CD4-positive, alpha-beta memory T cell (primary cell): ENCODE results near the gene HTR6. TPM values are rescaled to one million over a fixed set of nuclear protein-coding genes. Genes with fewer than 3 reads are reported as not detected.

ENCODE experiments used
- CTCF ChIA-PET: fragments of 350-600 bp; sonication (Branson Sonifier 250); formaldehyde crosslinking; loops from one replicate; lab custom pipeline; 2021; ENCODE audit warnings: inconsistent platforms; ENCODE audit not compliant: partially characterized antibody; lab: Charles Lee
- POLR2A ChIA-PET: fragments of 350-600 bp; sonication (Branson Sonifier 250); formaldehyde crosslinking; loops from one replicate; lab custom pipeline; 2021; ENCODE audit not compliant: partially characterized antibody; lab: Charles Lee
- DNase-seq, 5 donors: peaks; one replicate each; pipeline versions ENCODE4 v3.0.0 to v3.0.0-alpha.2; 2020 to 2022; ENCODE audit warnings: mixed read lengths in 1 of 5
- H3K27ac ChIP-seq: one replicate; pipeline ENCODE4 v1.7.0; 2013; ENCODE audit warnings: low read depth, low read length
- H3K27me3 ChIP-seq: 2 replicates; pipeline ENCODE4 v1.7.0; 2013; ENCODE audit warnings: mild to moderate bottlenecking, low read length, moderate library complexity; ENCODE audit not compliant: insufficient read depth
- H3K36me3 ChIP-seq: 2 replicates; pipeline ENCODE4 v1.7.0; 2013; ENCODE audit warnings: mild to moderate bottlenecking, low read length, moderate library complexity; ENCODE audit not compliant: insufficient read depth
- H3K4me1 ChIP-seq: 2 replicates; pipeline ENCODE4 v1.7.0; 2013; ENCODE audit warnings: mild to moderate bottlenecking, low read length, moderate library complexity; ENCODE audit not compliant: insufficient read depth
- H3K4me3 ChIP-seq, 2 donors: one replicate each; pipeline ENCODE4 v1.7.0; 2013; ENCODE audit warnings: low read length in 2 of 2, mild to moderate bottlenecking in 1 of 2
- H3K9me3 ChIP-seq, 2 donors: one replicate each; pipeline ENCODE4 v1.7.0; 2013; ENCODE audit warnings: low read length in 2 of 2, control low read depth in 1 of 2; ENCODE audit not compliant: control insufficient read depth in 1 of 2
- H3K27ac Mint-ChIP-seq, 7 donors: one replicate each; pipeline ENCODE4 v1.8.0; 2020 to 2021; ENCODE audit warnings: mixed read lengths in 7 of 7, mild to moderate bottlenecking in 6 of 7, inconsistent platforms in 3 of 7, moderate library complexity in 3 of 7
- H3K27me3 Mint-ChIP-seq, 2 donors: one replicate each; pipeline ENCODE4 v1.8.0; 2020 to 2021; ENCODE audit warnings: mixed read lengths in 2 of 2
- H3K36me3 Mint-ChIP-seq, 2 donors: one replicate each; pipeline ENCODE4 v1.8.0; 2020 to 2021; ENCODE audit warnings: mixed read lengths in 2 of 2, inconsistent platforms in 1 of 2, mild to moderate bottlenecking in 1 of 2
- H3K4me1 Mint-ChIP-seq, 4 donors: one replicate each; pipeline ENCODE4 v1.8.0; 2020 to 2021; ENCODE audit warnings: mixed read lengths in 4 of 4, mild to moderate bottlenecking in 1 of 4
- H3K4me3 Mint-ChIP-seq, 8 donors: one replicate each; pipeline ENCODE4 v1.8.0; 2020 to 2021; ENCODE audit warnings: mixed read lengths in 8 of 8, mild to moderate bottlenecking in 7 of 8, moderate library complexity in 6 of 8, inconsistent platforms in 3 of 8
- H3K9me3 Mint-ChIP-seq, 8 donors: one replicate each; pipeline ENCODE4 v1.8.0; 2020 to 2021; ENCODE audit warnings: mixed read lengths in 8 of 8, mild to moderate bottlenecking in 5 of 8, inconsistent platforms in 3 of 8, moderate library complexity in 1 of 8
- intact Hi-C: fragments of 100-400 bp; cut with micrococcal nuclease; formaldehyde crosslinking; loops from one replicate; pipeline ENCODE4 v1.15.1; 2023
- polyA plus RNA-seq, 2 donors: library from polyadenylated mRNA; unstranded; fragments of 300-500 nt; fragmentation: Illumina TruSeq; gene quantifications; one replicate each; pipeline ENCODE4 v1.2.3, GENCODE V29; 2021
- total RNA-seq, 2 experiments: library from RNA; stranded (reverse); gene quantifications; one replicate each; pipeline ENCODE4 v1.2.3, GENCODE V29; 2021

The HTR6 gene
- total and polyA plus RNA-seq, 4 experiments from 2014 or later: 0.33 to 1.1 (median 0.44) TPM; not detected in 1

GRCh38 chr1:19689085-19689757, 24.5 kb downstream of the HTR6 start:
- H3K4me3 ChIP-seq: no peak overlapping the region
- no peaks in the 10 kb centered on the region for H3K27me3 ChIP-seq
- peak overlapping the region; percentile 50 to 95 (median 91) for H3K27ac Mint-ChIP-seq
- H3K4me1 Mint-ChIP-seq: peaks cover 26 to 56% (median 40%) of the 10 kb centered on the region in 4 donors
- peaks cover 39 to 48% of the 10 kb centered on the region in 2 donors for H3K36me3 Mint-ChIP-seq
- H3K36me3 ChIP-seq: no peaks in the 10 kb centered on the region
- peaks cover 0 to 9% (median 3%) of the 10 kb centered on the region in 8 donors for H3K9me3 Mint-ChIP-seq
- ChIA-PET POLR2A (interaction anchor here (0.6 kb wide), 1 partner anchor 27 kb away, joined by 3 read pairs; no protein-coding TSS in a partner anchor), CTCF (interaction anchor here (3.9 kb wide), 1 partner anchor 15 kb away, joined by 18 read pairs; no protein-coding TSS in a partner anchor)
- peak overlapping the region in 5 of 8 donors; percentile 21 to 78 (median 65) for H3K4me3 Mint-ChIP-seq
- peaks cover 48% of the 10 kb centered on the region for H3K4me1 ChIP-seq
- H3K9me3 ChIP-seq: no peaks in the 10 kb centered on the region
- no peak for DNase-seq
- H3K27ac ChIP-seq: peak overlapping the region; percentile 61
- intact Hi-C loops: loop anchor here (2.0 kb wide), 1 partner anchor 28 kb away; no protein-coding TSS in a partner anchor
- no peaks in the 10 kb centered on the region for H3K27me3 Mint-ChIP-seq

DNA sequence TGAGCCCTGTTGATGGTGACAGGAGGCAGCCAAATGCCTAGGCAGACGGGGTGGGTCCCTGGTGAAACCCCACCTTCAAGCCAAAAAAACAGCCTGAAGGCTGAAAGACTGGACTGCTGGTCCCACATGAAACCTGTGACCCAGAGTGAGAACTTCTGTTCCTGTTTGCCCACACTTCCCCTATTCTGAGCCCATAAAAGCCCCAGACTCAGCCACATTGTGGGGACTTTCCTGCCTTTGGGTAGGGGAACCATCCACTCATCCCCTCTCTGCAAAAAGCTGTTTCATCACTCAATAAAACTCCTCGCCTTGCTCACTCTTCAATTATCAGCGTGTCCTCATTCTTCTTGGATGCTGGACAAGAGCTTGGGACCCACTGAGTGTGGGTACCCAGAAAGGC, 25.2 kb downstream of the HTR6 start:
- POLR2A ChIA-PET: interaction anchor here (0.6 kb wide), 1 partner anchor 28 kb away, joined by 3 read pairs; no protein-coding TSS in a partner anchor
- Mint-ChIP-seq H3K27me3 (no peaks in the 10 kb centered on the region), H3K36me3 (peaks cover 41 to 54% of the 10 kb centered on the region in 2 donors), H3K4me3 (peak overlapping the region in 4 of 8 donors; percentile 43 to 68 (median 54)), H3K27ac (peak overlapping the region in 6 of 7 donors; percentile 79 to 95 (median 85)), H3K4me1 (peaks cover 26 to 56% (median 40%) of the 10 kb centered on the region in 4 donors), H3K9me3 (peaks cover 0 to 9% (median 3%) of the 10 kb centered on the region in 8 donors)
- CTCF ChIA-PET: interaction anchor here (0.8 to 3.9 kb wide), 2 partner anchors 14 to 28 kb away, joined by 3 to 18 read pairs; no protein-coding TSS in a partner anchor
- H3K27ac ChIP-seq: peak overlapping the region; percentile 61
- no peaks in the 10 kb centered on the region for H3K9me3 ChIP-seq
- H3K27me3 ChIP-seq: no peaks in the 10 kb centered on the region
- H3K36me3 ChIP-seq: no peaks in the 10 kb centered on the region
- intact Hi-C loops: loop anchor here (2.0 kb wide), 1 partner anchor 29 kb away; no protein-coding TSS in a partner anchor
- H3K4me1 ChIP-seq: peaks cover 48% of the 10 kb centered on the region
- H3K4me3 ChIP-seq: no peak overlapping the region
- DNase-seq: no peak

GRCh38 chr1:19690342-19690741, 25.7 kb downstream of the HTR6 start:
- Mint-ChIP-seq H3K27ac (peak overlapping the region; percentile 7 to 95 (median 80)), H3K4me1 (peaks cover 26 to 56% (median 40%) of the 10 kb centered on the region in 4 donors), H3K9me3 (peaks cover 0 to 9% (median 3%) of the 10 kb centered on the region in 8 donors), H3K27me3 (no peaks in the 10 kb centered on the region), H3K4me3 (peak overlapping the region in 4 of 8 donors; percentile 8 to 68 (median 36)), H3K36me3 (peaks cover 42 to 54% of the 10 kb centered on the region in 2 donors)
- ChIA-PET CTCF (interaction anchor here (0.8 to 3.9 kb wide), 2 partner anchors 13 to 28 kb away, joined by 3 to 18 read pairs; no protein-coding TSS in a partner anchor), POLR2A (no interaction called here)
- no peak overlapping the region for H3K4me3 ChIP-seq
- intact Hi-C loops: no loop called here
- no peak for DNase-seq
- peaks cover 48% of the 10 kb centered on the region for H3K4me1 ChIP-seq
- no peak overlapping the region for H3K27ac ChIP-seq
- no peaks in the 10 kb centered on the region for H3K9me3 ChIP-seq
- H3K36me3 ChIP-seq: no peaks in the 10 kb centered on the region
- no peaks in the 10 kb centered on the region for H3K27me3 ChIP-seq

- Mint-ChIP-seq H3K9me3 (peaks cover 0 to 9% (median 3%) of the 10 kb centered on the region in 8 donors), H3K27me3 (no peaks in the 10 kb centered on the region), H3K4me1 (peaks cover 6 to 27% (median 16%) of the 10 kb centered on the region in 4 donors), H3K36me3 (peaks cover 53 to 56% of the 10 kb centered on the region in 2 donors), H3K27ac (peak overlapping the region in 1 of 7 donors; percentile 52), H3K4me3 (no peak overlapping the region)
- Histone ChIP-seq H3K36me3 (no peaks in the 10 kb centered on the region), H3K4me3 (no peak overlapping the region), H3K27ac (no peak overlapping the region), H3K9me3 (no peaks in the 10 kb centered on the region), H3K4me1 (peaks cover 14% of the 10 kb centered on the region), H3K27me3 (no peaks in the 10 kb centered on the region)
- ChIA-PET POLR2A (interaction anchor here (0.6 kb wide), 1 partner anchor 390 kb away, joined by 3 read pairs; no protein-coding TSS in a partner anchor), CTCF (interaction anchor here (0.9 to 2.5 kb wide), 2 partner anchors 9 to 10 kb away, joined by 3 to 7 read pairs; no protein-coding TSS in a partner anchor)
- no peak for DNase-seq
- intact Hi-C loops: no loop called here
Observed at GRCh38 chr1:19694298-19694697, 29.6 kb downstream of the HTR6 start.

DNA sequence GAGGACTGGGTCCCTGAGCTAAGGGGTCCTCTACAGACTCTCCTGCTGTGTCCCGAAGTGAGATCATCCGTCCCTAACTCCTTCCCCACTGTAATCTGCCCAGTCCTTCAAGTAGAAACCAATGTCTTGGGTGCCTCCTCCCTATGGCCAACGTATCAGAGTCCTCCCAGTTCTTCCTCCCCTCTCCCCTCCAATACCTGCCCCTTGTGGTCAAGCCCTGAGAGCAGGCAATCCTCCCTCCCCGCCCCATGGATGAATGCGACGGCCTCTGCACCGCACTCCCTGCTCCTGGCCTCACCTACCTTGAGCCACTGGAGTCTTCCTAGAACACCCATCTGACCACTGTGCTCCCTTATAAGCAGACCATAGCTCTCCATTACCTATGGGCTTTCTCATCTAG, 31.1 kb downstream of the HTR6 start:
- no peak overlapping the region for H3K4me3 ChIP-seq
- no peaks in the 10 kb centered on the region for H3K9me3 ChIP-seq
- DNase-seq: no peak
- Mint-ChIP-seq H3K27ac (peak overlapping the region in 1 of 7 donors; percentile 42), H3K27me3 (no peaks in the 10 kb centered on the region), H3K4me3 (no peak overlapping the region), H3K4me1 (peaks cover 0 to 13% (median 9%) of the 10 kb centered on the region in 4 donors), H3K9me3 (peaks cover 0 to 3% (median 0%) of the 10 kb centered on the region in 8 donors), H3K36me3 (peaks cover 48 to 57% of the 10 kb centered on the region in 2 donors)
- H3K36me3 ChIP-seq: no peaks in the 10 kb centered on the region
- no peaks in the 10 kb centered on the region for H3K27me3 ChIP-seq
- ChIA-PET POLR2A (no interaction called here), CTCF (interaction anchor here (1.3 to 1.5 kb wide), 3 partner anchors 8 to 35 kb away, joined by 3 to 6 read pairs (median 4); no protein-coding TSS in a partner anchor)
- intact Hi-C loops: no loop called here
- H3K4me1 ChIP-seq: no peaks in the 10 kb centered on the region
- no peak overlapping the region for H3K27ac ChIP-seq

GRCh38 chr1:19696820-19697219, 32.1 kb downstream of the HTR6 start:
- H3K27me3 Mint-ChIP-seq: no peaks in the 10 kb centered on the region
- ChIA-PET CTCF (interaction anchor here (1.0 to 1.5 kb wide), 3 partner anchors 9 to 36 kb away, joined by 3 to 4 read pairs (median 4); no protein-coding TSS in a partner anchor), POLR2A (no interaction called here)
- intact Hi-C loops: no loop called here
- H3K9me3 Mint-ChIP-seq: no peaks in the 10 kb centered on the region
- no peaks in the 10 kb centered on the region for H3K9me3 ChIP-seq
- peaks cover 38 to 50% of the 10 kb centered on the region in 2 donors for H3K36me3 Mint-ChIP-seq
- H3K36me3 ChIP-seq: no peaks in the 10 kb centered on the region
- DNase-seq: no peak
- H3K27ac Mint-ChIP-seq: no peak overlapping the region
- no peaks in the 10 kb centered on the region for H3K27me3 ChIP-seq
- no peak overlapping the region for H3K4me3 Mint-ChIP-seq
- no peak overlapping the region for H3K4me3 ChIP-seq
- peaks cover 0 to 6% (median 1%) of the 10 kb centered on the region in 4 donors for H3K4me1 Mint-ChIP-seq
- no peaks in the 10 kb centered on the region for H3K4me1 ChIP-seq
- no peak overlapping the region for H3K27ac ChIP-seq

DNA sequence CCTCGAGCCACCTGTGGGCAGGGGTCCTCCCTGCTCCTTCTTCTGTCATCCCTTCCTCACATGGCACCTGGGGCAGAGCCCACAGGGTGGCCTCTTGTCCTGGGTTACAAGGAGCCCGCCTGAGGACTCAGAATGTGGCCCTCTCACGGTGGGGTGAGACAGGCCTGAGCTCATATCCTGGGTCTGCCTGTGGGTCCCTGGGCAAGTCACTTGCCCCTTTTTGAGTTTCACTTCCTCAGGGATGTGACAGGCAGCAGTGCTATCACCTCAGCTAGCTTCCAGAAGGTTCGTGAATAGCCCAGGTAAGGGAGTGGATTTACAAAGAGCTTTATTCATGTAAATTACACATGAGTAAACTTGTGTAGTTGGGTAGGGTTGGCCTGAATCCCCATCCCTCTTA, 33.5 kb downstream of the HTR6 start:
- H3K9me3 ChIP-seq: no peaks in the 10 kb centered on the region
- no peak overlapping the region for H3K4me3 ChIP-seq
- intact Hi-C loops: no loop called here
- Mint-ChIP-seq H3K4me3 (no peak overlapping the region), H3K4me1 (peaks cover 0 to 3% (median 0%) of the 10 kb centered on the region in 4 donors), H3K36me3 (peaks cover 33 to 44% of the 10 kb centered on the region in 2 donors), H3K27me3 (no peaks in the 10 kb centered on the region), H3K9me3 (no peaks in the 10 kb centered on the region), H3K27ac (peak overlapping the region in 1 of 7 donors; percentile 40)
- no peak for DNase-seq
- H3K4me1 ChIP-seq: no peaks in the 10 kb centered on the region
- ChIA-PET POLR2A (no interaction called here), CTCF (no interaction called here)
- H3K36me3 ChIP-seq: no peaks in the 10 kb centered on the region
- H3K27me3 ChIP-seq: no peaks in the 10 kb centered on the region
- no peak overlapping the region for H3K27ac ChIP-seq
